ENCODE measurements around the gene NKX2-2. TPM values are rescaled to one million over a fixed set of nuclear protein-coding genes. Genes with fewer than 3 reads are reported as not detected.

The NKX2-2 gene
- not detected for polyA plus RNA-seq (2012; ENCODE audit: insufficient read length, low read depth)

- TF ChIP-seq TAF1 (IDR thresholded peaks at IDR 0.05; ENCODE audit: borderline replicate concordance, insufficient read depth, low read length) (no peak), FOXP2 (optimal IDR thresholded peaks at IDR 0.05; ENCODE audit: borderline replicate concordance, extremely low read depth, extremely low read length, insufficient read depth) (no peak), REST (IDR thresholded peaks at IDR 0.05; ENCODE audit: insufficient read depth in 1 of 2, low read depth in 2 of 2, low read length in 2 of 2) (no peak), SIN3A (IDR thresholded peaks at IDR 0.05; ENCODE audit: borderline replicate concordance, insufficient read depth, low read length) (no peak), POLR2AphosphoS5 (IDR thresholded peaks at IDR 0.05; ENCODE audit: low read depth, low read length) (no peak)
These were observed at the start of gene NKX2-2 for GRCh38 chr20:21513881-21514540. Gene NKX2-2, minus strand, starts transcription at chr20:21514064. Its CDS starts 395 bp downstream, at chr20:21513669.

GRCh38 chr20:21562656-21563055 lies 48.8 kb upstream of the NKX2-2 start:
- no peak for TF ChIP-seq POLR2AphosphoS5 (IDR thresholded peaks at IDR 0.05; ENCODE audit: low read depth, low read length)
- TF ChIP-seq TAF1 (IDR thresholded peaks at IDR 0.05; ENCODE audit: borderline replicate concordance, insufficient read depth, low read length), result no peak
- no peak for TF ChIP-seq SIN3A (IDR thresholded peaks at IDR 0.05; ENCODE audit: borderline replicate concordance, insufficient read depth, low read length)
- TF ChIP-seq FOXP2 (optimal IDR thresholded peaks at IDR 0.05; ENCODE audit: borderline replicate concordance, extremely low read depth, extremely low read length, insufficient read depth), result no peak
- no peak for TF ChIP-seq REST (IDR thresholded peaks at IDR 0.05; ENCODE audit: insufficient read depth in 1 of 2, low read depth in 2 of 2, low read length in 2 of 2)

- TF ChIP-seq FOXP2 (optimal IDR thresholded peaks at IDR 0.05; ENCODE audit: borderline replicate concordance, extremely low read depth, extremely low read length, insufficient read depth), result no peak
- no peak for TF ChIP-seq TAF1 (IDR thresholded peaks at IDR 0.05; ENCODE audit: borderline replicate concordance, insufficient read depth, low read length)
- TF ChIP-seq REST (IDR thresholded peaks at IDR 0.05; ENCODE audit: insufficient read depth in 1 of 2, low read depth in 2 of 2, low read length in 2 of 2), result no peak
- TF ChIP-seq POLR2AphosphoS5 (IDR thresholded peaks at IDR 0.05; ENCODE audit: low read depth, low read length), result no peak
- no peak for TF ChIP-seq SIN3A (IDR thresholded peaks at IDR 0.05; ENCODE audit: borderline replicate concordance, insufficient read depth, low read length)
These were observed 45.4 kb upstream of the NKX2-2 start for GRCh38 chr20:21559305-21559704.

- TF ChIP-seq POLR2AphosphoS5 (IDR thresholded peaks at IDR 0.05; ENCODE audit: low read depth, low read length) (no peak), REST (IDR thresholded peaks at IDR 0.05; ENCODE audit: insufficient read depth in 1 of 2, low read depth in 2 of 2, low read length in 2 of 2) (no peak), FOXP2 (optimal IDR thresholded peaks at IDR 0.05; ENCODE audit: borderline replicate concordance, extremely low read depth, extremely low read length, insufficient read depth) (no peak), SIN3A (IDR thresholded peaks at IDR 0.05; ENCODE audit: borderline replicate concordance, insufficient read depth, low read length) (no peak), TAF1 (IDR thresholded peaks at IDR 0.05; ENCODE audit: borderline replicate concordance, insufficient read depth, low read length) (no peak)
These were observed 43.6 kb upstream of the NKX2-2 start for GRCh38 chr20:21557241-21558020.

All from PFSK-1 (cell line).